ENCODE measurements around the gene ZSWIM6. TPM values are rescaled to one million over a fixed set of nuclear protein-coding genes. Genes with fewer than 3 reads are reported as not detected.
A peak's percentile ranks its signal among the peaks of the same experiment; 100 is the strongest.

The ZSWIM6 gene
- total RNA-seq, 2 experiments from 2014 or later: 0.06 to 0.17 TPM

DNA sequence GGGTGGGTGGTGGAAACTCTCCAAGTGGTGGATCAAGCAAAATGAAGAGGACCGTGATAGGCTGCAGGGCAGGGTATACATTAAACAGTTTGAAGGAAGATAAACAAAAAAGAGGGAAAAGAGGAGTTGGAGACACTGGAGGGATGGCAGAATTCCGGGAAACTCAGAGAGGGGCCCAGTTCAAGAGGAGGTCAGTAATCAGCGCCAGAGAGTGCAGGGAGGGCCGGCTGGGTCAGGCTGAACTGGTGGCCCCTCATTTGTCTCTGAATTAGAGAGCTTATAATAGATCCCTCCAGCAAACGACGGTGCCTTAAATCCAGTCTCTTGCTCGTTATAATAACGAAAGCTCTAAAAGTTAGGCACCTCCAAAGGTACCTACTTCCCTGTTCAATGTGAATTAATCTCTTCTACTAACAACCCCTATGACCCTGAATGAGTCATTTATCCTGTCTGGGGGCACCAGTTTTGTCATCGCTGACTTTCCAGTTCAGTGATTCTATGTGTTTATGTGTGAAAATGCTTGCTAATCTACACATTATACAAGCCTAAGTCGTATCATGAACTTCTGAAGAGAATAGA is 2.4 kb upstream of the ZSWIM6 start:
- H3K4me1 ChIP-seq (ENCODE audit: insufficient read depth, low read length, poor library complexity, severe bottlenecking): no peaks in the 10 kb centered on the region
- H3K9me3 ChIP-seq (ENCODE audit: low read length): no peaks in the 10 kb centered on the region
- no peaks in the 10 kb centered on the region for H3K9me2 ChIP-seq (ENCODE audit: insufficient read depth, low read length)
- intact Hi-C loops (cut with micrococcal nuclease; ENCODE audit: unreplicated experiment): no loop called here
- ChIA-PET POLR2A (no interaction called here), CTCF (ENCODE audit: unreplicated experiment) (no interaction called here)
- TF ChIP-seq, protein P1, sequence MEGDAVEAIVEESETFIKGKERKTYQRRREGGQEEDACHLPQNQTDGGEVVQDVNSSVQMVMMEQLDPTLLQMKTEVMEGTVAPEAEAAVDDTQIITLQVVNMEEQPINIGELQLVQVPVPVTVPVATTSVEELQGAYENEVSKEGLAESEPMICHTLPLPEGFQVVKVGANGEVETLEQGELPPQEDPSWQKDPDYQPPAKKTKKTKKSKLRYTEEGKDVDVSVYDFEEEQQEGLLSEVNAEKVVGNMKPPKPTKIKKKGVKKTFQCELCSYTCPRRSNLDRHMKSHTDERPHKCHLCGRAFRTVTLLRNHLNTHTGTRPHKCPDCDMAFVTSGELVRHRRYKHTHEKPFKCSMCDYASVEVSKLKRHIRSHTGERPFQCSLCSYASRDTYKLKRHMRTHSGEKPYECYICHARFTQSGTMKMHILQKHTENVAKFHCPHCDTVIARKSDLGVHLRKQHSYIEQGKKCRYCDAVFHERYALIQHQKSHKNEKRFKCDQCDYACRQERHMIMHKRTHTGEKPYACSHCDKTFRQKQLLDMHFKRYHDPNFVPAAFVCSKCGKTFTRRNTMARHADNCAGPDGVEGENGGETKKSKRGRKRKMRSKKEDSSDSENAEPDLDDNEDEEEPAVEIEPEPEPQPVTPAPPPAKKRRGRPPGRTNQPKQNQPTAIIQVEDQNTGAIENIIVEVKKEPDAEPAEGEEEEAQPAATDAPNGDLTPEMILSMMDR (conservative IDR thresholded peaks at IDR 0.05; ENCODE audit: low read length): no peak
- TF ChIP-seq EZH2phosphoT487 (IDR thresholded peaks at IDR 0.05; ENCODE audit: borderline replicate concordance, low read depth, low read length): no peak
- no peaks in the 10 kb centered on the region for H3K79me2 ChIP-seq (ENCODE audit: insufficient read depth, low read depth, low read length)
- no peaks in the 10 kb centered on the region for H3K36me3 ChIP-seq (ENCODE audit: insufficient read depth, low read length)
- H3K27ac ChIP-seq (ENCODE audit: low read depth, low read length, poor library complexity, severe bottlenecking): no peak overlapping the region
- H3K4me2 ChIP-seq (ENCODE audit: low read length): peak overlapping the region; percentile 90; the same call in 1 of the 2 replicates
- no peak for DNase-seq (ENCODE audit: low spot score)
- no peak overlapping the region for H2AFZ ChIP-seq (ENCODE audit: low read length)
- no peak overlapping the region for H3K4me3 ChIP-seq (ENCODE audit: low read depth, low read length, poor library complexity, severe bottlenecking)
- BruUV-seq (replicated peaks): no TSS peak
- no peaks in the 10 kb centered on the region for H4K20me1 ChIP-seq (ENCODE audit: insufficient read depth, low read length)

DNA sequence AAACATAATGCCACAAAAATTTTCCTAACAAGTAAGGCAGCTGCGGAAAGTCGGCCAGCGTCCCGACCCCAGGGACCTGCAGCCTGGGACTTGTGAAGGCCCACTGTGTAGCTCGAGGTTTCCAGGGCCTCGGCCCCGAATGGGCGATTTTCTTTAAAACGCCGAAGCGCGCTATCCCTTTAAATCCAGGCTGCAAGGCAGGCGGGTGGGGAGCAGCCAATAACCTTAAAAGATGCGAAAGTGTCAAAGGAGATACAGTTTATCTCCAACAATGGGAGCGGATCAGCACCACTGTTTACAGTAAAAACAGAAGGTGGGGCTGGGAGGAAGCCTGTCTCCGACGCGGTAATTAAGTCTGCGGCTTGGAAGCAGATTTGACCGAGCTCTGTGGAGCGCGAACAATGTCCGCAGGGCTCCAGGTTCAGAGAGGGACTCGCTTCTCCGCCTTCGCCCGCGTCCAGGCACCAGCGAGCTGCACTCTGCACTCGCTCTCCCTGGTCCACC is 1.7 kb upstream of the ZSWIM6 start:
- no TSS peak for BruUV-seq (replicated peaks)
- intact Hi-C loops (cut with micrococcal nuclease; ENCODE audit: unreplicated experiment): no loop called here
- TF ChIP-seq, protein P1 (conservative IDR thresholded peaks at IDR 0.05; ENCODE audit: low read length): no peak
- TF ChIP-seq EZH2phosphoT487 (IDR thresholded peaks at IDR 0.05; ENCODE audit: borderline replicate concordance, low read depth, low read length): peak; percentile 68
- ChIA-PET POLR2A (no interaction called here), CTCF (ENCODE audit: unreplicated experiment) (no interaction called here)
- Histone ChIP-seq H4K20me1 (ENCODE audit: insufficient read depth, low read length) (no peaks in the 10 kb centered on the region), H3K4me3 (ENCODE audit: low read depth, low read length, poor library complexity, severe bottlenecking) (peak overlapping the region; percentile 65), H3K9me3 (ENCODE audit: low read length) (no peaks in the 10 kb centered on the region), H3K4me2 (ENCODE audit: low read length) (peak overlapping the region; percentile 90; the same call in 1 of the 2 replicates), H2AFZ (ENCODE audit: low read length) (no peak overlapping the region), H3K4me1 (ENCODE audit: insufficient read depth, low read length, poor library complexity, severe bottlenecking) (no peaks in the 10 kb centered on the region), H3K9me2 (ENCODE audit: insufficient read depth, low read length) (no peaks in the 10 kb centered on the region), H3K79me2 (ENCODE audit: insufficient read depth, low read depth, low read length) (no peaks in the 10 kb centered on the region), H3K27ac (ENCODE audit: low read depth, low read length, poor library complexity, severe bottlenecking) (no peak overlapping the region), H3K36me3 (ENCODE audit: insufficient read depth, low read length) (no peaks in the 10 kb centered on the region)
- no peak for DNase-seq (ENCODE audit: low spot score)

GRCh38 chr5:61330845-61331406 is 1.1 kb upstream of the ZSWIM6 start:
- Histone ChIP-seq H4K20me1 (ENCODE audit: insufficient read depth, low read length) (no peaks in the 10 kb centered on the region), H3K79me2 (ENCODE audit: insufficient read depth, low read depth, low read length) (no peaks in the 10 kb centered on the region), H3K4me1 (ENCODE audit: insufficient read depth, low read length, poor library complexity, severe bottlenecking) (no peaks in the 10 kb centered on the region), H3K9me3 (ENCODE audit: low read length) (no peaks in the 10 kb centered on the region), H2AFZ (ENCODE audit: low read length) (peak overlapping the region; percentile 72; the same call in 1 of the 2 replicates), H3K9me2 (ENCODE audit: insufficient read depth, low read length) (no peaks in the 10 kb centered on the region), H3K36me3 (ENCODE audit: insufficient read depth, low read length) (no peaks in the 10 kb centered on the region), H3K4me2 (ENCODE audit: low read length) (peak overlapping the region; percentile 90), H3K4me3 (ENCODE audit: low read depth, low read length, poor library complexity, severe bottlenecking) (peak overlapping the region; percentile 65), H3K27ac (ENCODE audit: low read depth, low read length, poor library complexity, severe bottlenecking) (no peak overlapping the region)
- BruUV-seq (replicated peaks): no TSS peak
- CTCF ChIA-PET (ENCODE audit: unreplicated experiment): no interaction called here
- POLR2A ChIA-PET: no interaction called here
- intact Hi-C loops (cut with micrococcal nuclease; ENCODE audit: unreplicated experiment): no loop called here
- DNase-seq (ENCODE audit: low spot score): peak; percentile 4
- TF ChIP-seq, protein P1 (conservative IDR thresholded peaks at IDR 0.05; ENCODE audit: low read length): no peak
- no peak for TF ChIP-seq EZH2phosphoT487 (IDR thresholded peaks at IDR 0.05; ENCODE audit: borderline replicate concordance, low read depth, low read length)
